ENCODE data around the gene UBE3D.
"Not testable (repeated sequence)": the region's sequence is repeated elsewhere in the genome, so short reads cannot be mapped to it uniquely, and the experiment has no call there.

Gene UBE3D

GRCh38 chr6:82914511-82914910 lies 151.1 kb downstream of the UBE3D start:
- DNase-seq (ENCODE audit: low read depth in 2 of 2) = no peak

GRCh38 chr6:82910820-82911219 lies 154.8 kb downstream of the UBE3D start:
- DNase-seq (ENCODE audit: low read depth in 2 of 2) = no peak

GRCh38 chr6:82910395-82910794 lies 155.2 kb downstream of the UBE3D start:
- no peak for DNase-seq (ENCODE audit: low read depth in 2 of 2)

GRCh38 chr6:82909551-82909950 lies 156.1 kb downstream of the UBE3D start:
- DNase-seq (ENCODE audit: low read depth in 2 of 2) = no peak

GRCh38 chr6:82908661-82909060 lies 157.0 kb downstream of the UBE3D start:
- DNase-seq (ENCODE audit: low read depth in 2 of 2) = no peak

GRCh38 chr6:82906951-82907350 lies 158.7 kb downstream of the UBE3D start:
- DNase-seq (ENCODE audit: low read depth in 2 of 2) = no peak

GRCh38 chr6:82906489-82906888 lies 159.2 kb downstream of the UBE3D start:
- no peak for DNase-seq (ENCODE audit: low read depth in 2 of 2)

- no peak for DNase-seq (ENCODE audit: low read depth in 2 of 2)
Observed at GRCh38 chr6:82904860-82905259, 160.8 kb downstream of the UBE3D start.

- DNase-seq (ENCODE audit: low read depth in 2 of 2) = no peak
Observed at GRCh38 chr6:82904257-82904656, 161.4 kb downstream of the UBE3D start.

GRCh38 chr6:82902290-82902689 lies 163.4 kb downstream of the UBE3D start:
- no peak for DNase-seq (ENCODE audit: low read depth in 2 of 2)

- DNase-seq (ENCODE audit: low read depth in 2 of 2) = no peak
Observed at GRCh38 chr6:82894653-82895259, 170.9 kb downstream of the UBE3D start.

GRCh38 chr6:82893889-82894652 lies 171.6 kb downstream of the UBE3D start:
- DNase-seq (ENCODE audit: low read depth in 2 of 2) = no peak

- not testable (repeated sequence) for DNase-seq (ENCODE audit: low read depth in 2 of 2)
Observed at GRCh38 chr6:82891503-82891902, 174.1 kb downstream of the UBE3D start.

GRCh38 chr6:82891076-82891475 lies 174.6 kb downstream of the UBE3D start:
- no peak for DNase-seq (ENCODE audit: low read depth in 2 of 2)

GRCh38 chr6:82890240-82890639 lies 175.4 kb downstream of the UBE3D start:
- no peak for DNase-seq (ENCODE audit: low read depth in 2 of 2)

GRCh38 chr6:82889143-82889542 lies 176.5 kb downstream of the UBE3D start:
- DNase-seq (ENCODE audit: low read depth in 2 of 2) = no peak

GRCh38 chr6:82882363-82883023 lies 183.1 kb downstream of the UBE3D start:
- DNase-seq (ENCODE audit: low read depth in 2 of 2) = no peak

- no peak for DNase-seq (ENCODE audit: low read depth in 2 of 2)
Observed at GRCh38 chr6:82881519-82881918, 184.1 kb downstream of the UBE3D start.

- no peak for DNase-seq (ENCODE audit: low read depth in 2 of 2)
Observed at GRCh38 chr6:82878812-82879211, 186.8 kb downstream of the UBE3D start.

GRCh38 chr6:82877213-82878195 lies 188.1 kb downstream of the UBE3D start:
- no peak for DNase-seq (ENCODE audit: low read depth in 2 of 2)

- no peak for DNase-seq (ENCODE audit: low read depth in 2 of 2)
Observed at GRCh38 chr6:82875573-82876185, 190.0 kb downstream of the UBE3D start.

Measured in stimulated activated CD4-positive, alpha-beta T cell treated with anti-CD3 and anti-CD28 coated beads, Interleukin-4, amount 100 ng/mL, for 48 hours (primary cell).